Measurements from ENCODE around the gene GALNT3.

The GALNT3 gene

GRCh38 chr2:165776013-165776412 is 18.0 kb downstream of the GALNT3 start:
- TF ChIP-seq CTCF (IDR thresholded peaks at IDR 0.05; ENCODE audit: low read length) (no peak), EZH2 (IDR thresholded peaks at IDR 0.05; ENCODE audit: borderline replicate concordance, low read length) (no peak)
- H3K9ac ChIP-seq (ENCODE audit: low read length), result no peak overlapping the region
- H3K4me1 ChIP-seq (ENCODE audit: insufficient read depth, low read length, severe bottlenecking), result no peaks in the 10 kb centered on the region
- H3F3A ChIP-seq (ENCODE audit: insufficient read depth, low read length), result no peaks in the 10 kb centered on the region
- no peaks in the 10 kb centered on the region for H3K79me2 ChIP-seq (ENCODE audit: insufficient read depth, low read length)
- no peak overlapping the region for H2AFZ ChIP-seq (ENCODE audit: low read length)
- H4K20me1 ChIP-seq (ENCODE audit: insufficient read depth, low read length), result no peaks in the 10 kb centered on the region
- H3K4me3 ChIP-seq (ENCODE audit: low read depth, low read length, poor library complexity, severe bottlenecking), result no peak overlapping the region
- no peaks in the 10 kb centered on the region for H3K27me3 ChIP-seq (ENCODE audit: insufficient read depth, low read length)
- H3K9me2 ChIP-seq (ENCODE audit: low read depth, low read length), result no peaks in the 10 kb centered on the region
- no peak overlapping the region for H3K27ac ChIP-seq (ENCODE audit: low read depth, low read length, poor library complexity, severe bottlenecking)
- H3K9me3 ChIP-seq (ENCODE audit: low read length), result peaks cover 4% of the 10 kb centered on the region; the same call in 1 of the 2 replicates
- H3K36me3 ChIP-seq (ENCODE audit: insufficient read depth, low read length), result no peaks in the 10 kb centered on the region
- no peak overlapping the region for H3K4me2 ChIP-seq (ENCODE audit: low read length)

GRCh38 chr2:165773684-165774083 is 20.4 kb downstream of the GALNT3 start:
- Histone ChIP-seq H4K20me1 (ENCODE audit: insufficient read depth, low read length) (no peaks in the 10 kb centered on the region), H3K4me3 (ENCODE audit: low read depth, low read length, poor library complexity, severe bottlenecking) (no peak overlapping the region), H2AFZ (ENCODE audit: low read length) (no peak overlapping the region), H3K27ac (ENCODE audit: low read depth, low read length, poor library complexity, severe bottlenecking) (no peak overlapping the region), H3K9me3 (ENCODE audit: low read length) (no peaks in the 10 kb centered on the region), H3K4me1 (ENCODE audit: insufficient read depth, low read length, severe bottlenecking) (no peaks in the 10 kb centered on the region), H3K9ac (ENCODE audit: low read length) (no peak overlapping the region), H3K36me3 (ENCODE audit: insufficient read depth, low read length) (no peaks in the 10 kb centered on the region), H3K9me2 (ENCODE audit: low read depth, low read length) (no peaks in the 10 kb centered on the region), H3F3A (ENCODE audit: insufficient read depth, low read length) (no peaks in the 10 kb centered on the region), H3K79me2 (ENCODE audit: insufficient read depth, low read length) (no peaks in the 10 kb centered on the region), H3K4me2 (ENCODE audit: low read length) (no peak overlapping the region), H3K27me3 (ENCODE audit: insufficient read depth, low read length) (no peaks in the 10 kb centered on the region)
- TF ChIP-seq EZH2 (IDR thresholded peaks at IDR 0.05; ENCODE audit: borderline replicate concordance, low read length) (no peak), CTCF (IDR thresholded peaks at IDR 0.05; ENCODE audit: low read length) (no peak)

GRCh38 chr2:165772183-165772582 is 21.9 kb downstream of the GALNT3 start:
- Histone ChIP-seq H3K4me1 (ENCODE audit: insufficient read depth, low read length, severe bottlenecking) (no peaks in the 10 kb centered on the region), H3K9me2 (ENCODE audit: low read depth, low read length) (no peaks in the 10 kb centered on the region), H3K4me2 (ENCODE audit: low read length) (no peak overlapping the region), H3K4me3 (ENCODE audit: low read depth, low read length, poor library complexity, severe bottlenecking) (no peak overlapping the region), H4K20me1 (ENCODE audit: insufficient read depth, low read length) (no peaks in the 10 kb centered on the region), H2AFZ (ENCODE audit: low read length) (no peak overlapping the region), H3K9ac (ENCODE audit: low read length) (no peak overlapping the region), H3K36me3 (ENCODE audit: insufficient read depth, low read length) (no peaks in the 10 kb centered on the region), H3F3A (ENCODE audit: insufficient read depth, low read length) (no peaks in the 10 kb centered on the region), H3K27ac (ENCODE audit: low read depth, low read length, poor library complexity, severe bottlenecking) (no peak overlapping the region), H3K79me2 (ENCODE audit: insufficient read depth, low read length) (no peaks in the 10 kb centered on the region), H3K9me3 (ENCODE audit: low read length) (no peaks in the 10 kb centered on the region), H3K27me3 (ENCODE audit: insufficient read depth, low read length) (no peaks in the 10 kb centered on the region)
- TF ChIP-seq CTCF (IDR thresholded peaks at IDR 0.05; ENCODE audit: low read length), result no peak
- no peak for TF ChIP-seq EZH2 (IDR thresholded peaks at IDR 0.05; ENCODE audit: borderline replicate concordance, low read length)

All from OCI-LY1 (cell line).